ENCODE measurements around the gene CTNNA3. TPM values are rescaled to one million over a fixed set of nuclear protein-coding genes. Genes with fewer than 3 reads are reported as not detected.

Gene CTNNA3
- total and polyA plus RNA-seq, 5 donors from 2014 or later: not detected

- H3K27me3 Mint-ChIP-seq: no peaks in the 10 kb centered on the region
- H3K36me3 Mint-ChIP-seq: no peaks in the 10 kb centered on the region
- no peaks in the 10 kb centered on the region for H3K4me1 Mint-ChIP-seq
- no peak overlapping the region for H3K27ac ChIP-seq (ENCODE audit: insufficient read depth, low read length, poor library complexity, severe bottlenecking)
- H3K27ac Mint-ChIP-seq: no peak overlapping the region
- H3K27me3 ChIP-seq (ENCODE audit: control insufficient read depth, insufficient read depth, low read length): no peaks in the 10 kb centered on the region
- H3K4me3 ChIP-seq (ENCODE audit: low read depth, low read length): no peak overlapping the region
- no peaks in the 10 kb centered on the region for H3K4me1 ChIP-seq (ENCODE audit: control insufficient read depth, insufficient read depth, low read length, poor library complexity, severe bottlenecking)
- no peaks in the 10 kb centered on the region for H3K36me3 ChIP-seq (ENCODE audit: control insufficient read depth, insufficient read depth, low read length)
- no peaks in the 10 kb centered on the region for H3K9me3 ChIP-seq (ENCODE audit: control insufficient read depth in 2 of 2, low read length in 2 of 2)
- no peak for ATAC-seq (ENCODE audit: low read depth in 2 of 2)
- no peak for DNase-seq
- peaks cover 2 to 15% (median 7%) of the 10 kb centered on the region in 7 donors for H3K9me3 Mint-ChIP-seq
- no peak overlapping the region for H3K4me3 Mint-ChIP-seq
Measured at GRCh38 chr10:65910209-65910608, 1785.8 kb downstream of the CTNNA3 start.

GRCh38 chr10:65907199-65907712, 1788.7 kb downstream of the CTNNA3 start:
- Histone ChIP-seq H3K36me3 (ENCODE audit: control insufficient read depth, insufficient read depth, low read length) (no peaks in the 10 kb centered on the region), H3K27ac (ENCODE audit: insufficient read depth, low read length, poor library complexity, severe bottlenecking) (no peak overlapping the region), H3K9me3 (ENCODE audit: control insufficient read depth in 2 of 2, low read length in 2 of 2) (no peaks in the 10 kb centered on the region), H3K4me3 (ENCODE audit: low read depth, low read length) (no peak overlapping the region), H3K4me1 (ENCODE audit: control insufficient read depth, insufficient read depth, low read length, poor library complexity, severe bottlenecking) (no peaks in the 10 kb centered on the region), H3K27me3 (ENCODE audit: control insufficient read depth, insufficient read depth, low read length) (no peaks in the 10 kb centered on the region)
- DNase-seq: no peak
- no peak for ATAC-seq (ENCODE audit: low read depth in 2 of 2)
- no peak overlapping the region for H3K27ac Mint-ChIP-seq
- H3K36me3 Mint-ChIP-seq: no peaks in the 10 kb centered on the region
- H3K4me3 Mint-ChIP-seq: no peak overlapping the region
- H3K27me3 Mint-ChIP-seq: no peaks in the 10 kb centered on the region
- no peaks in the 10 kb centered on the region for H3K4me1 Mint-ChIP-seq
- H3K9me3 Mint-ChIP-seq: peaks cover 0 to 17% (median 7%) of the 10 kb centered on the region in 7 donors

- Mint-ChIP-seq H3K27ac (no peak overlapping the region), H3K4me1 (no peaks in the 10 kb centered on the region), H3K36me3 (no peaks in the 10 kb centered on the region), H3K27me3 (no peaks in the 10 kb centered on the region), H3K4me3 (no peak overlapping the region), H3K9me3 (peaks cover 0 to 17% (median 4%) of the 10 kb centered on the region in 7 donors)
- no peaks in the 10 kb centered on the region for H3K27me3 ChIP-seq (ENCODE audit: control insufficient read depth, insufficient read depth, low read length)
- DNase-seq: no peak
- ATAC-seq (ENCODE audit: low read depth in 2 of 2): no peak
- no peaks in the 10 kb centered on the region for H3K9me3 ChIP-seq (ENCODE audit: control insufficient read depth in 2 of 2, low read length in 2 of 2)
- H3K4me1 ChIP-seq (ENCODE audit: control insufficient read depth, insufficient read depth, low read length, poor library complexity, severe bottlenecking): no peaks in the 10 kb centered on the region
- no peak overlapping the region for H3K27ac ChIP-seq (ENCODE audit: insufficient read depth, low read length, poor library complexity, severe bottlenecking)
- H3K4me3 ChIP-seq (ENCODE audit: low read depth, low read length): no peak overlapping the region
- no peaks in the 10 kb centered on the region for H3K36me3 ChIP-seq (ENCODE audit: control insufficient read depth, insufficient read depth, low read length)
Measured at GRCh38 chr10:65903620-65904019, 1792.4 kb downstream of the CTNNA3 start.

- H3K36me3 Mint-ChIP-seq: no peaks in the 10 kb centered on the region
- Histone ChIP-seq H3K27ac (ENCODE audit: insufficient read depth, low read length, poor library complexity, severe bottlenecking) (no peak overlapping the region), H3K27me3 (ENCODE audit: control insufficient read depth, insufficient read depth, low read length) (no peaks in the 10 kb centered on the region), H3K4me3 (ENCODE audit: low read depth, low read length) (no peak overlapping the region), H3K9me3 (ENCODE audit: control insufficient read depth in 2 of 2, low read length in 2 of 2) (no peaks in the 10 kb centered on the region), H3K36me3 (ENCODE audit: control insufficient read depth, insufficient read depth, low read length) (no peaks in the 10 kb centered on the region), H3K4me1 (ENCODE audit: control insufficient read depth, insufficient read depth, low read length, poor library complexity, severe bottlenecking) (no peaks in the 10 kb centered on the region)
- no peaks in the 10 kb centered on the region for H3K4me1 Mint-ChIP-seq
- ATAC-seq (ENCODE audit: low read depth in 2 of 2): no peak
- no peak overlapping the region for H3K27ac Mint-ChIP-seq
- H3K9me3 Mint-ChIP-seq: peaks cover 0 to 18% (median 7%) of the 10 kb centered on the region in 7 donors
- H3K27me3 Mint-ChIP-seq: no peaks in the 10 kb centered on the region
- H3K4me3 Mint-ChIP-seq: no peak overlapping the region
- no peak for DNase-seq
Measured at GRCh38 chr10:65900271-65900670, 1795.7 kb downstream of the CTNNA3 start.

GRCh38 chr10:65898055-65898454, 1797.9 kb downstream of the CTNNA3 start:
- H3K27me3 Mint-ChIP-seq: no peaks in the 10 kb centered on the region
- no peaks in the 10 kb centered on the region for H3K36me3 ChIP-seq (ENCODE audit: control insufficient read depth, insufficient read depth, low read length)
- no peak overlapping the region for H3K27ac ChIP-seq (ENCODE audit: insufficient read depth, low read length, poor library complexity, severe bottlenecking)
- H3K9me3 Mint-ChIP-seq: peaks cover 0 to 14% (median 4%) of the 10 kb centered on the region in 7 donors
- H3K27ac Mint-ChIP-seq: no peak overlapping the region
- H3K27me3 ChIP-seq (ENCODE audit: control insufficient read depth, insufficient read depth, low read length): no peaks in the 10 kb centered on the region
- H3K4me1 Mint-ChIP-seq: no peaks in the 10 kb centered on the region
- no peak for ATAC-seq (ENCODE audit: low read depth in 2 of 2)
- H3K9me3 ChIP-seq (ENCODE audit: control insufficient read depth in 2 of 2, low read length in 2 of 2): no peaks in the 10 kb centered on the region
- DNase-seq: no peak
- H3K4me3 ChIP-seq (ENCODE audit: low read depth, low read length): no peak overlapping the region
- H3K4me1 ChIP-seq (ENCODE audit: control insufficient read depth, insufficient read depth, low read length, poor library complexity, severe bottlenecking): no peaks in the 10 kb centered on the region
- H3K36me3 Mint-ChIP-seq: no peaks in the 10 kb centered on the region
- no peak overlapping the region for H3K4me3 Mint-ChIP-seq

GRCh38 chr10:65894961-65895360, 1801.0 kb downstream of the CTNNA3 start:
- peaks cover 0 to 9% (median 4%) of the 10 kb centered on the region in 7 donors for H3K9me3 Mint-ChIP-seq
- H3K27ac Mint-ChIP-seq: no peak overlapping the region
- no peak overlapping the region for H3K4me3 Mint-ChIP-seq
- H3K36me3 Mint-ChIP-seq: no peaks in the 10 kb centered on the region
- Histone ChIP-seq H3K9me3 (ENCODE audit: control insufficient read depth in 2 of 2, low read length in 2 of 2) (no peaks in the 10 kb centered on the region), H3K27me3 (ENCODE audit: control insufficient read depth, insufficient read depth, low read length) (no peaks in the 10 kb centered on the region), H3K4me1 (ENCODE audit: control insufficient read depth, insufficient read depth, low read length, poor library complexity, severe bottlenecking) (no peaks in the 10 kb centered on the region), H3K27ac (ENCODE audit: insufficient read depth, low read length, poor library complexity, severe bottlenecking) (no peak overlapping the region), H3K36me3 (ENCODE audit: control insufficient read depth, insufficient read depth, low read length) (no peaks in the 10 kb centered on the region), H3K4me3 (ENCODE audit: low read depth, low read length) (no peak overlapping the region)
- DNase-seq (no peak), ATAC-seq (ENCODE audit: low read depth in 2 of 2) (no peak)
- H3K4me1 Mint-ChIP-seq: no peaks in the 10 kb centered on the region
- H3K27me3 Mint-ChIP-seq: no peaks in the 10 kb centered on the region

GRCh38 chr10:65894379-65894778, 1801.6 kb downstream of the CTNNA3 start:
- H3K27ac ChIP-seq (ENCODE audit: insufficient read depth, low read length, poor library complexity, severe bottlenecking): no peak overlapping the region
- H3K4me1 Mint-ChIP-seq: no peaks in the 10 kb centered on the region
- H3K36me3 Mint-ChIP-seq: no peaks in the 10 kb centered on the region
- H3K9me3 ChIP-seq (ENCODE audit: control insufficient read depth in 2 of 2, low read length in 2 of 2): no peaks in the 10 kb centered on the region
- H3K27me3 Mint-ChIP-seq: no peaks in the 10 kb centered on the region
- H3K4me3 Mint-ChIP-seq: no peak overlapping the region
- H3K4me3 ChIP-seq (ENCODE audit: low read depth, low read length): no peak overlapping the region
- no peaks in the 10 kb centered on the region for H3K27me3 ChIP-seq (ENCODE audit: control insufficient read depth, insufficient read depth, low read length)
- H3K27ac Mint-ChIP-seq: no peak overlapping the region
- DNase-seq (no peak), ATAC-seq (ENCODE audit: low read depth in 2 of 2) (no peak)
- no peaks in the 10 kb centered on the region for H3K4me1 ChIP-seq (ENCODE audit: control insufficient read depth, insufficient read depth, low read length, poor library complexity, severe bottlenecking)
- peaks cover 0 to 7% (median 2%) of the 10 kb centered on the region in 7 donors for H3K9me3 Mint-ChIP-seq
- no peaks in the 10 kb centered on the region for H3K36me3 ChIP-seq (ENCODE audit: control insufficient read depth, insufficient read depth, low read length)

GRCh38 chr10:65893676-65894075, 1802.3 kb downstream of the CTNNA3 start:
- ATAC-seq (ENCODE audit: low read depth in 2 of 2): no peak
- Histone ChIP-seq H3K9me3 (ENCODE audit: control insufficient read depth in 2 of 2, low read length in 2 of 2) (no peaks in the 10 kb centered on the region), H3K4me3 (ENCODE audit: low read depth, low read length) (no peak overlapping the region), H3K4me1 (ENCODE audit: control insufficient read depth, insufficient read depth, low read length, poor library complexity, severe bottlenecking) (no peaks in the 10 kb centered on the region), H3K27me3 (ENCODE audit: control insufficient read depth, insufficient read depth, low read length) (no peaks in the 10 kb centered on the region), H3K36me3 (ENCODE audit: control insufficient read depth, insufficient read depth, low read length) (no peaks in the 10 kb centered on the region), H3K27ac (ENCODE audit: insufficient read depth, low read length, poor library complexity, severe bottlenecking) (no peak overlapping the region)
- Mint-ChIP-seq H3K27me3 (no peaks in the 10 kb centered on the region), H3K4me1 (no peaks in the 10 kb centered on the region), H3K9me3 (peaks cover 0 to 7% (median 2%) of the 10 kb centered on the region in 7 donors), H3K27ac (no peak overlapping the region), H3K36me3 (no peaks in the 10 kb centered on the region), H3K4me3 (no peak overlapping the region)
- DNase-seq: no peak
